Mesenchymal stem cell (in vitro differentiated cells and primary cell): Measurements from ENCODE around the gene DNAI7.

ENCODE experiments used
- DNase-seq: peaks from one replicate; pipeline ENCODE4 v3.0.0-alpha.2; 2013
- H2AFZ ChIP-seq: one replicate; pipeline ENCODE4 v1.6.1; 2013; ENCODE audit warnings: low read depth, mild to moderate bottlenecking, control low read depth, inconsistent platforms, low read length, moderate library complexity
- H2AK5ac ChIP-seq: 2 replicates; pipeline ENCODE4 v1.6.1; 2013; ENCODE audit warnings: low read length, moderate library complexity, mild to moderate bottlenecking, inconsistent platforms; ENCODE audit not compliant: severe bottlenecking
- H2BK120ac ChIP-seq: one replicate; pipeline ENCODE4 v1.6.1; 2013; ENCODE audit warnings: low read depth, mild to moderate bottlenecking, inconsistent platforms, low read length, moderate library complexity
- H2BK12ac ChIP-seq, 2 experiments: one replicate each; pipeline ENCODE4 v1.6.1; 2013; ENCODE audit warnings: inconsistent platforms in 2 of 2, low read length in 2 of 2, mild to moderate bottlenecking in 2 of 2, moderate library complexity in 2 of 2, control low read depth in 1 of 2
- H2BK15ac ChIP-seq: one replicate; pipeline ENCODE4 v1.6.1; 2013; ENCODE audit warnings: mild to moderate bottlenecking, low read depth, inconsistent platforms; ENCODE audit not compliant: poor library complexity, severe bottlenecking
- H2BK5ac ChIP-seq: 2 replicates; pipeline ENCODE4 v1.6.1; 2013; ENCODE audit warnings: low read depth, mild to moderate bottlenecking, low read length, control low read depth, inconsistent platforms; ENCODE audit not compliant: poor library complexity, severe bottlenecking
- H3K14ac ChIP-seq, 2 experiments: one replicate each; pipeline ENCODE4 v1.6.1; 2013; ENCODE audit warnings: inconsistent platforms in 2 of 2, low read length in 2 of 2, control low read depth in 1 of 2, mild to moderate bottlenecking in 1 of 2, moderate library complexity in 1 of 2
- H3K18ac ChIP-seq, 2 experiments: one replicate each; pipeline ENCODE4 v1.6.1; 2013; ENCODE audit warnings: inconsistent platforms in 2 of 2, low read length in 2 of 2, control low read depth in 1 of 2, low read depth in 1 of 2, mild to moderate bottlenecking in 1 of 2
- H3K23ac ChIP-seq, 2 experiments: one replicate each; pipeline ENCODE4 v1.6.1; 2013; ENCODE audit warnings: inconsistent platforms in 2 of 2, low read length in 2 of 2, mild to moderate bottlenecking in 2 of 2, moderate library complexity in 2 of 2, control low read depth in 1 of 2
- H3K27ac ChIP-seq: 2 replicates; pipeline ENCODE4 v1.5.1; 2013; ENCODE audit warnings: mild to moderate bottlenecking, moderate library complexity, low read length, control low read depth, inconsistent platforms; ENCODE audit not compliant: poor library complexity, severe bottlenecking
- H3K27me3 ChIP-seq, 2 experiments: 2 replicates each; pipeline versions ENCODE4 v1.6.1 to v1.7.0; 2013; ENCODE audit warnings: low read length in 2 of 2, mild to moderate bottlenecking in 2 of 2, moderate library complexity in 2 of 2, control low read depth in 1 of 2, inconsistent platforms in 1 of 2; ENCODE audit not compliant: control insufficient read depth in 1 of 2, insufficient read depth in 1 of 2
- H3K36me3 ChIP-seq, 2 experiments: 2 replicates each; pipeline versions ENCODE4 v1.6.1 to v1.7.0; 2013; ENCODE audit warnings: low read length in 2 of 2, control low read depth in 1 of 2, inconsistent platforms in 1 of 2, low read depth in 1 of 2, mild to moderate bottlenecking in 1 of 2; ENCODE audit not compliant: insufficient read depth in 2 of 2, control insufficient read depth in 1 of 2
- H3K4ac ChIP-seq, 2 experiments: one replicate each; pipeline ENCODE4 v1.6.1; 2013; ENCODE audit warnings: inconsistent platforms in 2 of 2, low read length in 2 of 2, mild to moderate bottlenecking in 2 of 2, moderate library complexity in 2 of 2, control low read depth in 1 of 2, low read depth in 1 of 2
- H3K4me1 ChIP-seq: 2 replicates; pipeline ENCODE4 v1.6.1; 2013; ENCODE audit warnings: low read depth, low read length, control low read depth; ENCODE audit not compliant: control insufficient read depth, insufficient read depth
- H3K4me2 ChIP-seq: 2 replicates; pipeline ENCODE4 v1.6.1; 2013; ENCODE audit warnings: low read length, mild to moderate bottlenecking, inconsistent platforms; ENCODE audit not compliant: poor library complexity, severe bottlenecking
- H3K4me3 ChIP-seq, 2 experiments: 2 replicates each; pipeline versions ENCODE4 v1.5.1 to v1.7.0; 2013; ENCODE audit warnings: low read length in 2 of 2, mild to moderate bottlenecking in 2 of 2, control low read depth in 1 of 2, low read depth in 1 of 2; ENCODE audit not compliant: insufficient read depth in 1 of 2
- H3K79me1 ChIP-seq: replicated peaks from 2 replicates; pipeline ENCODE4 v1.6.1; 2013; ENCODE audit warnings: mild to moderate bottlenecking, control low read depth, low read length, inconsistent platforms; ENCODE audit not compliant: poor library complexity, severe bottlenecking
- H3K9ac ChIP-seq: 2 replicates; pipeline ENCODE4 v1.7.0; 2013; ENCODE audit warnings: mild to moderate bottlenecking, low read length, moderate library complexity
- H3K9me3 ChIP-seq: 2 replicates; pipeline ENCODE4 v1.7.0; 2013; ENCODE audit warnings: mild to moderate bottlenecking, low read length; ENCODE audit not compliant: control insufficient read depth
- H4K8ac ChIP-seq: one replicate; pipeline ENCODE4 v1.6.1; 2013; ENCODE audit warnings: inconsistent platforms, mild to moderate bottlenecking, low read length, moderate library complexity
- H4K91ac ChIP-seq: one replicate; pipeline ENCODE4 v1.6.1; 2013; ENCODE audit warnings: mild to moderate bottlenecking, low read length, inconsistent platforms
- WGBS: methylation state at CpG from one replicate; pipeline ENCODE4 v1.1.7; 2013; ENCODE audit warnings: mixed read lengths; 5-methylcytosine and 5-hydroxymethylcytosine counted together

Gene DNAI7

DNA sequence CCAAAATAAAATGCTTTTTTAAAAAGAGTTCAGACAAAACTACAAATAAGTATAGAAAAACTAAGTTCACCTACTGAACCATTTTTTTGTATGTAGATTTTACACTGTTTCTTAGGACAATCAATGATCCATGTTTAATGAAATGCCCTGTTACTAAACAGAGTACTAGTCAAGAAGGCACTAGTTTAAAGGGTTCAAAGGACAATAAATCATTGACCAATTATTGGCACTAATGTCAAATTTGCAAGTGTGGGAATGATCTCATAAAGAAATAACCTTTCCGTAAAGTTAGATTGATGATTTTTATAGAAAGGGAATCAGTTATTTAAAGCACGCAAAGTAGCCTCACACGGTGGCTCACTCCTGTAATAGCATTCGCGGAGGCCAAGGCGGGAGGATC lies 4.2 kb downstream of the DNAI7 start:
- Histone ChIP-seq H2BK5ac (no peak overlapping the region), H3K4ac (no peak overlapping the region), H2BK15ac (no peak overlapping the region), H4K91ac (no peak overlapping the region), H3K14ac (no peak overlapping the region), H3K4me1 (peaks cover 4% of the 10 kb centered on the region), H2AK5ac (no peak overlapping the region), H3K9ac (no peak overlapping the region), H3K4me2 (no peak overlapping the region), H3K4me3 (no peak overlapping the region), H3K36me3 (no peaks in the 10 kb centered on the region), H2BK120ac (no peak overlapping the region), H3K18ac (no peak overlapping the region), H3K79me1 (no peaks in the 10 kb centered on the region), H4K8ac (no peak overlapping the region), H2AFZ (no peak overlapping the region), H3K9me3 (no peaks in the 10 kb centered on the region), H2BK12ac (no peak overlapping the region), H3K27ac (no peak overlapping the region), H3K27me3 (no peaks in the 10 kb centered on the region), H3K23ac (no peak overlapping the region)
- 88% methylated on average over 6 of the region's 6 CpGs for WGBS
- DNase-seq, result no peak

GRCh38 chr12:25189656-25190055 lies 5.3 kb downstream of the DNAI7 start:
- H3K9me3 ChIP-seq, result no peaks in the 10 kb centered on the region
- no peak overlapping the region for H3K23ac ChIP-seq
- no peak overlapping the region for H2BK120ac ChIP-seq
- no peak overlapping the region for H3K18ac ChIP-seq
- H3K27me3 ChIP-seq, result no peaks in the 10 kb centered on the region
- H3K14ac ChIP-seq, result no peak overlapping the region
- no peaks in the 10 kb centered on the region for H3K79me1 ChIP-seq
- no peak for DNase-seq
- H3K4me2 ChIP-seq, result no peak overlapping the region
- H4K8ac ChIP-seq, result no peak overlapping the region
- no peak overlapping the region for H3K9ac ChIP-seq
- no peak overlapping the region for H4K91ac ChIP-seq
- H2AFZ ChIP-seq, result no peak overlapping the region
- no peak overlapping the region for H3K4ac ChIP-seq
- peaks cover 2% of the 10 kb centered on the region for H3K4me1 ChIP-seq
- no peak overlapping the region for H2BK12ac ChIP-seq
- H2BK15ac ChIP-seq, result no peak overlapping the region
- H3K27ac ChIP-seq, result no peak overlapping the region
- H3K36me3 ChIP-seq, result no peaks in the 10 kb centered on the region
- H2AK5ac ChIP-seq, result peak overlapping the region; percentile 59
- no peak overlapping the region for H2BK5ac ChIP-seq
- H3K4me3 ChIP-seq, result no peak overlapping the region

- H3K27ac ChIP-seq, result no peak overlapping the region
- H3K23ac ChIP-seq, result no peak overlapping the region
- H3K4me2 ChIP-seq, result no peak overlapping the region
- H2BK12ac ChIP-seq, result no peak overlapping the region
- H2AK5ac ChIP-seq, result no peak overlapping the region
- no peak overlapping the region for H3K9ac ChIP-seq
- H3K27me3 ChIP-seq, result no peaks in the 10 kb centered on the region
- no peaks in the 10 kb centered on the region for H3K9me3 ChIP-seq
- 0% methylated on average over 1 of the region's 2 CpGs for WGBS
- peaks cover 2% of the 10 kb centered on the region for H3K4me1 ChIP-seq
- H4K91ac ChIP-seq, result no peak overlapping the region
- H2BK5ac ChIP-seq, result no peak overlapping the region
- H2BK120ac ChIP-seq, result no peak overlapping the region
- DNase-seq, result peak; percentile 85
- no peaks in the 10 kb centered on the region for H3K36me3 ChIP-seq
- H3K4ac ChIP-seq, result no peak overlapping the region
- H3K4me3 ChIP-seq, result no peak overlapping the region
- H3K79me1 ChIP-seq, result no peaks in the 10 kb centered on the region
- no peak overlapping the region for H3K14ac ChIP-seq
- H2BK15ac ChIP-seq, result no peak overlapping the region
- H4K8ac ChIP-seq, result no peak overlapping the region
- no peak overlapping the region for H2AFZ ChIP-seq
- H3K18ac ChIP-seq, result no peak overlapping the region
Measured at GRCh38 chr12:25187781-25188180, 7.2 kb downstream of the DNAI7 start.

- Histone ChIP-seq H4K8ac (no peak overlapping the region), H3K23ac (no peak overlapping the region), H3K4ac (no peak overlapping the region), H4K91ac (no peak overlapping the region), H2BK15ac (no peak overlapping the region), H3K18ac (no peak overlapping the region), H3K27me3 (no peaks in the 10 kb centered on the region), H3K4me3 (no peak overlapping the region), H2BK5ac (no peak overlapping the region), H3K14ac (no peak overlapping the region), H3K9ac (no peak overlapping the region), H2AFZ (no peak overlapping the region), H3K4me1 (peaks cover 2% of the 10 kb centered on the region), H2BK120ac (no peak overlapping the region), H2AK5ac (no peak overlapping the region), H3K9me3 (no peaks in the 10 kb centered on the region), H2BK12ac (no peak overlapping the region), H3K4me2 (peak overlapping the region; percentile 47), H3K36me3 (no peaks in the 10 kb centered on the region), H3K27ac (no peak overlapping the region), H3K79me1 (no peaks in the 10 kb centered on the region)
- 94% methylated on average over 3 of the region's 3 CpGs for WGBS
- DNase-seq, result peak; percentile 14
Measured at GRCh38 chr12:25186788-25187402, 8.1 kb downstream of the DNAI7 start.
